Measurements from ENCODE around the gene ZNF493.
A peak's percentile ranks its signal among the peaks of the same experiment; 100 is the strongest.

ZNF493 gene

DNA sequence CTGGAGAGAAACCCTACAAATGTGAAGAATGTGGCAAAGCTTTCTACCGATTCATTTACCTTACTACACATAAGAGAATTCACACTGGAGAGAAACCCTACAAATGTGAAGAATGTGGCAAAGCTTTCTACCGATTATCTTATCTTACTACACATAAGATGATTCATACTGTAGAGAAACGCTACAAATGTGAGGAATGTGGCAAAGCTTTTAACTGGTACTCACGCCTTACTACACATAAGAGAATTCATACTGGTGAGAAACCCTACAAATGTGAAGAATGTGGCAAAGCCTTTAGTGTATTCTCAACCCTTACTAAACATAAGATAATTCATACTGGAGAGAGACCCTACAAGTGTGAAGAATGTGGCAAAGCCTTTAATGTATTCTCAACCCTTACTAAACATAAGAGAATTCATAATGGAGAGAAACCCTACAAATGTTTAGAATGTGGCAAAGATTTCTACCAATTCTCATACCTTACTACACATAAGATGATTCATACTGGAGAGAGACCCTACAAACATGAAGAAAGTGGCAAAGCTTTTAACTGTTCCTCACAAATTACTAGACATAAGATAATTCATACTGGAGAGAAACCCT, 12.9 kb upstream of the ZNF493 start:
- Histone ChIP-seq H3K79me2 (ENCODE audit: control insufficient read depth, insufficient read depth, low read length, poor library complexity) (no peaks in the 10 kb centered on the region), H3K4ac (ENCODE audit: low read depth, low read length) (no peak overlapping the region), H3K18ac (ENCODE audit: low read length) (no peak overlapping the region), H3K27me3 (ENCODE audit: insufficient read depth, low read length) (no peaks in the 10 kb centered on the region), H2BK5ac (ENCODE audit: low read depth, low read length, poor library complexity) (no peak overlapping the region), H3K4me2 (ENCODE audit: low read length) (no peak overlapping the region), H4K91ac (ENCODE audit: low read depth, low read length) (no peak overlapping the region), H3K79me1 (ENCODE audit: low read length) (no peaks in the 10 kb centered on the region), H3K36me3 (ENCODE audit: control insufficient read depth in 1 of 2, insufficient read depth in 2 of 2, low read length in 2 of 2) (peaks cover 13 to 14% of the 10 kb centered on the region in 2 experiments), H4K8ac (ENCODE audit: low read depth, low read length) (no peak overlapping the region), H4K12ac (ENCODE audit: low read depth, low read length) (no peak overlapping the region), H3K4me1 (ENCODE audit: control insufficient read depth in 1 of 2, insufficient read depth in 2 of 2, low read length in 2 of 2) (no peaks in the 10 kb centered on the region), H3K9ac (ENCODE audit: low read length) (no peak overlapping the region), H3K14ac (ENCODE audit: low read length) (no peak overlapping the region), H3K27ac (ENCODE audit: low read depth, low read length) (no peak overlapping the region), H3K23ac (ENCODE audit: low read length) (no peak overlapping the region), H3K4me3 (ENCODE audit: low read depth, low read length) (no peak overlapping the region), H2AK5ac (ENCODE audit: low read length) (no peak overlapping the region), H2AFZ (ENCODE audit: insufficient read depth, low read length, poor library complexity) (no peak overlapping the region), H3K9me3 (ENCODE audit: insufficient read depth, low read depth, low read length) (peaks cover 16% of the 10 kb centered on the region), H2BK12ac (ENCODE audit: low read length) (no peak overlapping the region), H2BK120ac (ENCODE audit: insufficient read depth, low read length, poor library complexity) (no peak overlapping the region)
- no CpG with 5 or more reads among the region's 4 CpGs for WGBS (ENCODE audit: extremely low coverage, insufficient coverage, insufficient read length)
- DNase-seq: peak in 1 of 2 donors; percentile 2

DNA sequence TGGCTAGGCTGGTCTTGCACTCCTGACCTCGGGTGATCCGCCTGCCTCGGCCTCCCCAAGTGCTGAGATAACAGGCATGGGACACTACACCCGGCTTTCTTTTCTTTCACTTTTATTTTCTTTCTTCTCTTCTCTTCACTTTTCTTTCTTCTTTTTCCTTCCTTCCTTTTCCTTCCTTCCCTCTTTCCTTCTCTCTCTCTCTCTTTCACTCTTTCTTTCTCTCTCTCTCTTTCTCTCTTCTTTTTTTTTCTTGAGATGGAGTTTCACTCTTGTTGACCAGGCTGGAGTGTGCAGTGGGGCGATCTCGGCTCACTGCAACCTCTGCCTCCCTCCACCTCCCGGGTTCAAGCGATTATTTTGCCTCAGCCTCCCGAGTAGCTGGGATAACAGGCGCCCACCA, 812 bp upstream of the ZNF493 start:
- no peak overlapping the region for H3K27ac ChIP-seq (ENCODE audit: low read depth, low read length)
- no peaks in the 10 kb centered on the region for H3K27me3 ChIP-seq (ENCODE audit: insufficient read depth, low read length)
- H4K91ac ChIP-seq (ENCODE audit: low read depth, low read length): no peak overlapping the region
- no peak overlapping the region for H2BK12ac ChIP-seq (ENCODE audit: low read length)
- peak overlapping the region; percentile 26 for H4K8ac ChIP-seq (ENCODE audit: low read depth, low read length)
- peak overlapping the region; percentile 84 for H4K12ac ChIP-seq (ENCODE audit: low read depth, low read length)
- H3K9me3 ChIP-seq (ENCODE audit: insufficient read depth, low read depth, low read length): no peaks in the 10 kb centered on the region
- H3K79me1 ChIP-seq (ENCODE audit: low read length): peaks cover 4% of the 10 kb centered on the region
- no peak overlapping the region for H3K4me3 ChIP-seq (ENCODE audit: low read depth, low read length)
- H3K36me3 ChIP-seq (ENCODE audit: control insufficient read depth in 1 of 2, insufficient read depth in 2 of 2, low read length in 2 of 2): peaks cover 0 to 1% of the 10 kb centered on the region in 2 experiments
- no CpG with 5 or more reads among the region's 10 CpGs for WGBS (ENCODE audit: extremely low coverage, insufficient coverage, insufficient read length)
- H2AK5ac ChIP-seq (ENCODE audit: low read length): no peak overlapping the region
- no peak overlapping the region for H2BK120ac ChIP-seq (ENCODE audit: insufficient read depth, low read length, poor library complexity)
- H3K4me1 ChIP-seq (ENCODE audit: control insufficient read depth in 1 of 2, insufficient read depth in 2 of 2, low read length in 2 of 2): no peaks in the 10 kb centered on the region
- H3K9ac ChIP-seq (ENCODE audit: low read length): no peak overlapping the region
- no peak overlapping the region for H3K14ac ChIP-seq (ENCODE audit: low read length)
- no peak overlapping the region for H3K4ac ChIP-seq (ENCODE audit: low read depth, low read length)
- no peak overlapping the region for H3K18ac ChIP-seq (ENCODE audit: low read length)
- no peak for DNase-seq
- H3K79me2 ChIP-seq (ENCODE audit: control insufficient read depth, insufficient read depth, low read length, poor library complexity): peaks cover 4% of the 10 kb centered on the region
- H2AFZ ChIP-seq (ENCODE audit: insufficient read depth, low read length, poor library complexity): no peak overlapping the region
- H3K23ac ChIP-seq (ENCODE audit: low read length): no peak overlapping the region
- no peak overlapping the region for H3K4me2 ChIP-seq (ENCODE audit: low read length)
- no peak overlapping the region for H2BK5ac ChIP-seq (ENCODE audit: low read depth, low read length, poor library complexity)

DNA sequence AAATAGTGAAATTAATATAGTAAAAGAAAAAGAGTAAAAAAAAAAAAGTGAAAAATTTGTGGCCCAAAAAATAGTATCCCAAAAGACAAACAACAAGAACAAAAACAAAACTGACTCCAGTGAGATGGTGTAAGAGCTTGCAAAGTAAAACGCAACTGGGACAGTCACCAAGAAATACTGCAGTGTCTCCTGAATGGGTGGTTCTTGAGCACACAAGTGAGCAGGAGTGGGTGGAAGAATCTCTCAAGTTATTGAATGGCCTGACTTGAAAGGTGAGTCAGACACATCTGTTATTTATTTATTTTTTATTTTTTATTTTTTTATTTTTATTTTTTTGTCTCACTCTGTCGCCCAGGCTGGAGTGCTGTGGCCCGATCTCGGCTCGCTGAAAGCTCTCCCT, 1.9 kb downstream of the ZNF493 start:
- H3K14ac ChIP-seq (ENCODE audit: low read length): no peak overlapping the region
- no peak overlapping the region for H3K23ac ChIP-seq (ENCODE audit: low read length)
- no peak overlapping the region for H3K4ac ChIP-seq (ENCODE audit: low read depth, low read length)
- no peak overlapping the region for H2BK5ac ChIP-seq (ENCODE audit: low read depth, low read length, poor library complexity)
- H3K4me3 ChIP-seq (ENCODE audit: low read depth, low read length): no peak overlapping the region
- peaks cover 0 to 1% of the 10 kb centered on the region in 2 experiments for H3K36me3 ChIP-seq (ENCODE audit: control insufficient read depth in 1 of 2, insufficient read depth in 2 of 2, low read length in 2 of 2)
- H3K18ac ChIP-seq (ENCODE audit: low read length): no peak overlapping the region
- H3K9me3 ChIP-seq (ENCODE audit: insufficient read depth, low read depth, low read length): no peaks in the 10 kb centered on the region
- no peak for DNase-seq
- H2BK12ac ChIP-seq (ENCODE audit: low read length): no peak overlapping the region
- no peak overlapping the region for H2BK120ac ChIP-seq (ENCODE audit: insufficient read depth, low read length, poor library complexity)
- H3K79me1 ChIP-seq (ENCODE audit: low read length): peaks cover 4% of the 10 kb centered on the region
- H3K27me3 ChIP-seq (ENCODE audit: insufficient read depth, low read length): no peaks in the 10 kb centered on the region
- H4K91ac ChIP-seq (ENCODE audit: low read depth, low read length): no peak overlapping the region
- H3K9ac ChIP-seq (ENCODE audit: low read length): no peak overlapping the region
- no peak overlapping the region for H3K27ac ChIP-seq (ENCODE audit: low read depth, low read length)
- no peak overlapping the region for H4K8ac ChIP-seq (ENCODE audit: low read depth, low read length)
- no peak overlapping the region for H2AK5ac ChIP-seq (ENCODE audit: low read length)
- H2AFZ ChIP-seq (ENCODE audit: insufficient read depth, low read length, poor library complexity): no peak overlapping the region
- no CpG with 5 or more reads among the region's 5 CpGs for WGBS (ENCODE audit: extremely low coverage, insufficient coverage, insufficient read length)
- H3K4me1 ChIP-seq (ENCODE audit: control insufficient read depth in 1 of 2, insufficient read depth in 2 of 2, low read length in 2 of 2): no peaks in the 10 kb centered on the region
- no peak overlapping the region for H3K4me2 ChIP-seq (ENCODE audit: low read length)
- no peak overlapping the region for H4K12ac ChIP-seq (ENCODE audit: low read depth, low read length)
- peaks cover 4% of the 10 kb centered on the region for H3K79me2 ChIP-seq (ENCODE audit: control insufficient read depth, insufficient read depth, low read length, poor library complexity)

DNA sequence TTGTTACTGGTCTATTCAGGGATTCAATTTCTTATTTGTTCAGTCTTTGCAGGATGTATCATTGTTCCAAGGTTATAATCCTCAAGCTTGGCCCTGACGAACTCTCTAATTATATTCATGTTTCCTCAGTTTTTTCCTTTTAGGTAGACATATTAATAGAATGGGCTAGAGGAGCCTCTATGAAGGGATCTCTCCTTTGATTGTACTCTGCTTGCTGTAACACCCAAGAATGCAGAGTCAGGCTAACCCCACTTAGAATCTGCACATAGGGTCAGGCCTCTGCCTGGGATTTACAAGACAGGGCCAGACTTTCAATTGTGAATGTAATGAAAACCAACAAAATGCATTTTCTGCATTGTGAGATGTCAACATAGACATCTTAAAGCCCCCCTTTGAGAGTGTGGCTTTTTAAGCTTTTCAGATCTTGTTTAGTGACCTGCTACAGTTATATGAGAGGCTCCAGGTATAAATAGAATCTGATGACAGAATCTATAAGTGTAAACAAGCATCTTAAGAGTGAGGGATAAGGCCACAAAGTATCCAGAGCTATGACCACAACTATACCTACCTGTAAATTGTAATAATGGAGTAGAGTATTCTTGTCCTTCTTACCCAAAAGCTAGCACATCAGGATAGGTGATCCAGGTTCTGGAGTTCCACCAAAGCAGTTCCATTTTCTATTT, 5.5 kb downstream of the ZNF493 start:
- Histone ChIP-seq H3K4ac (ENCODE audit: low read depth, low read length) (no peak overlapping the region), H2AK5ac (ENCODE audit: low read length) (no peak overlapping the region), H4K91ac (ENCODE audit: low read depth, low read length) (no peak overlapping the region), H3K4me2 (ENCODE audit: low read length) (no peak overlapping the region), H2AFZ (ENCODE audit: insufficient read depth, low read length, poor library complexity) (no peak overlapping the region), H2BK12ac (ENCODE audit: low read length) (no peak overlapping the region), H4K8ac (ENCODE audit: low read depth, low read length) (no peak overlapping the region), H3K14ac (ENCODE audit: low read length) (no peak overlapping the region), H4K12ac (ENCODE audit: low read depth, low read length) (no peak overlapping the region), H3K4me1 (ENCODE audit: control insufficient read depth in 1 of 2, insufficient read depth in 2 of 2, low read length in 2 of 2) (no peaks in the 10 kb centered on the region), H3K36me3 (ENCODE audit: control insufficient read depth in 1 of 2, insufficient read depth in 2 of 2, low read length in 2 of 2) (peaks cover 3 to 5% of the 10 kb centered on the region in 2 experiments), H3K9ac (ENCODE audit: low read length) (no peak overlapping the region), H3K27ac (ENCODE audit: low read depth, low read length) (no peak overlapping the region), H3K27me3 (ENCODE audit: insufficient read depth, low read length) (no peaks in the 10 kb centered on the region), H3K79me1 (ENCODE audit: low read length) (no peaks in the 10 kb centered on the region), H3K4me3 (ENCODE audit: low read depth, low read length) (no peak overlapping the region), H3K23ac (ENCODE audit: low read length) (no peak overlapping the region), H2BK120ac (ENCODE audit: insufficient read depth, low read length, poor library complexity) (no peak overlapping the region), H2BK5ac (ENCODE audit: low read depth, low read length, poor library complexity) (no peak overlapping the region), H3K79me2 (ENCODE audit: control insufficient read depth, insufficient read depth, low read length, poor library complexity) (no peaks in the 10 kb centered on the region), H3K18ac (ENCODE audit: low read length) (no peak overlapping the region), H3K9me3 (ENCODE audit: insufficient read depth, low read depth, low read length) (no peaks in the 10 kb centered on the region)
- no peak for DNase-seq
- WGBS (ENCODE audit: extremely low coverage, insufficient coverage, insufficient read length): no CpG with 5 or more reads among the region's 1 CpG
